Ecto neural progenitor cell (in vitro differentiated cells): Measurements from ENCODE around the gene SNED1.

ENCODE experiments used
- DNase-seq: peaks from one replicate; pipeline ENCODE4 v3.0.0-alpha.2; 2018; ENCODE audit warnings: low spot score

SNED1 gene

GRCh38 chr2:241068942-241069810 is 70.8 kb downstream of the SNED1 start:
- no peak for DNase-seq

- peak; percentile 49 for DNase-seq
Measured at GRCh38 chr2:241069821-241070281, 71.4 kb downstream of the SNED1 start.

GRCh38 chr2:241070361-241070760 is 71.9 kb downstream of the SNED1 start:
- no peak for DNase-seq

- DNase-seq, result no peak
Measured at GRCh38 chr2:241070811-241071676, 72.6 kb downstream of the SNED1 start.

GRCh38 chr2:241071677-241072111 is 73.3 kb downstream of the SNED1 start:
- no peak for DNase-seq

- no peak for DNase-seq
Measured at GRCh38 chr2:241072151-241072550, 73.7 kb downstream of the SNED1 start.

GRCh38 chr2:241072553-241073165 is 74.2 kb downstream of the SNED1 start:
- no peak for DNase-seq

- DNase-seq, result peak; percentile 48
Measured at GRCh38 chr2:241073166-241074064, 75.0 kb downstream of the SNED1 start.

GRCh38 chr2:241074065-241074818 is 75.8 kb downstream of the SNED1 start:
- no peak for DNase-seq

- DNase-seq, result no peak
Measured at GRCh38 chr2:241074901-241075540, 76.6 kb downstream of the SNED1 start.

- DNase-seq, result no peak
Measured at GRCh38 chr2:241080405-241081189, 82.2 kb downstream of the SNED1 start.

- no peak for DNase-seq
Measured at GRCh38 chr2:241081190-241081642, 82.8 kb downstream of the SNED1 start.

- no peak for DNase-seq
Measured at GRCh38 chr2:241081643-241082340, 83.4 kb downstream of the SNED1 start.

- DNase-seq, result no peak
Measured at GRCh38 chr2:241082341-241083090, 84.1 kb downstream of the SNED1 start.

- no peak for DNase-seq
Measured at GRCh38 chr2:241083091-241083415, 84.6 kb downstream of the SNED1 start.

GRCh38 chr2:241084856-241085444 is 86.5 kb downstream of the SNED1 start:
- DNase-seq, result no peak
